GM12878 (cell line): ENCODE results near the gene ADAMTS19.

Source experiments
- ATF3 ChIP-seq: IDR thresholded peaks from 2 replicates; pipeline ENCODE4 v1.6.1; 2011; ENCODE audit warnings: low read depth, mild to moderate bottlenecking, low read length, moderate library complexity, borderline replicate concordance; ENCODE audit errors: extremely low read depth
- CHD2 ChIP-seq: IDR thresholded peaks from 2 replicates; pipeline ENCODE4 v1.6.1; 2011; ENCODE audit warnings: low read depth, low read length, improper control_type of control experiment, borderline replicate concordance
- CREB1 ChIP-seq: IDR thresholded peaks from 2 replicates; pipeline ENCODE4 v1.6.1; 2012; ENCODE audit warnings: low read depth, mild to moderate bottlenecking, inconsistent platforms
- CTCF ChIP-seq, 3 experiments: IDR thresholded peaks in 2 of 3; conservative IDR thresholded peaks in 1 of 3; 2 replicates each; pipeline ENCODE4 v1.5.1; 2011; ENCODE audit warnings: low read depth in 3 of 3, low read length in 3 of 3, mild to moderate bottlenecking in 3 of 3, control low read depth in 2 of 3, moderate library complexity in 2 of 3, inconsistent platforms in 1 of 3, mixed read lengths in 1 of 3; ENCODE audit not compliant: control insufficient read depth in 2 of 3, insufficient read depth in 1 of 3; ENCODE audit errors: extremely low read depth in 1 of 3
- ESRRA ChIP-seq: IDR thresholded peaks from 2 replicates; pipeline ENCODE4 v1.6.1; 2012; ENCODE audit warnings: mild to moderate bottlenecking, low read length, improper control_type of control experiment
- EZH2 ChIP-seq: IDR thresholded peaks from 2 replicates; pipeline ENCODE4 v1.6.1; 2012; ENCODE audit warnings: low read depth, mild to moderate bottlenecking, control low read depth, inconsistent platforms, low read length, borderline replicate concordance; ENCODE audit not compliant: control insufficient read depth
- FOXM1 ChIP-seq: IDR thresholded peaks from 2 replicates; pipeline ENCODE4 v1.6.1; 2012; ENCODE audit warnings: low read depth, mild to moderate bottlenecking, inconsistent platforms, low read length, moderate library complexity
- HDGF ChIP-seq: fragments of 450-650 bp; IDR thresholded peaks from 2 replicates; pipeline ENCODE4 v1.6.1; 2016; ENCODE audit warnings: antibody characterized with exemption
- NBN ChIP-seq: fragments of 450-650 bp; IDR thresholded peaks from 2 replicates; pipeline ENCODE4 v1.6.1; 2016
- POLR2A ChIP-seq: IDR thresholded peaks from 2 replicates; pipeline ENCODE4 v1.6.1; 2011; ENCODE audit warnings: low read depth, mild to moderate bottlenecking, low read length
- ZNF24 ChIP-seq: fragments of 450-650 bp; IDR thresholded peaks from 2 replicates; pipeline ENCODE4 v1.6.1; 2017; ENCODE audit warnings: antibody characterized with exemption, mild to moderate bottlenecking

GRCh38 chr5:129716651-129717050 is 256.6 kb downstream of the ADAMTS19 start:
- no peak for TF ChIP-seq CREB1
- no peak for TF ChIP-seq ESRRA
- no peak for TF ChIP-seq POLR2A
- no peak for TF ChIP-seq CHD2
- no peak for TF ChIP-seq FOXM1
- no peak for TF ChIP-seq NBN
- TF ChIP-seq ZNF24 = no peak
- TF ChIP-seq ATF3 = no peak
- no peak for TF ChIP-seq HDGF
- no peak for TF ChIP-seq EZH2
- TF ChIP-seq CTCF (IDR thresholded peaks at IDR 0.05 in 2 of 3, conservative IDR thresholded peaks at IDR 0.05 in 1 of 3; ENCODE audit: control insufficient read depth in 2 of 3, extremely low read depth in 1 of 3, insufficient read depth in 1 of 3, low read depth in 3 of 3, low read length in 3 of 3) = no peak
